NCI-H2081 (cell line): ENCODE data around the gene ATOSA.

ENCODE experiments used
- DNase-seq, 2 experiments: peaks; one replicate each; lab custom pipeline; 2025; lab: John Stamatoyannopoulos, UW

Gene ATOSA

GRCh38 chr15:52651868-52652267, 27.3 kb downstream of the ATOSA start:
- DNase-seq = peak; percentile 83 to 96

- no peak for DNase-seq
These were observed 28.1 kb downstream of the ATOSA start for GRCh38 chr15:52651114-52651513.

DNA sequence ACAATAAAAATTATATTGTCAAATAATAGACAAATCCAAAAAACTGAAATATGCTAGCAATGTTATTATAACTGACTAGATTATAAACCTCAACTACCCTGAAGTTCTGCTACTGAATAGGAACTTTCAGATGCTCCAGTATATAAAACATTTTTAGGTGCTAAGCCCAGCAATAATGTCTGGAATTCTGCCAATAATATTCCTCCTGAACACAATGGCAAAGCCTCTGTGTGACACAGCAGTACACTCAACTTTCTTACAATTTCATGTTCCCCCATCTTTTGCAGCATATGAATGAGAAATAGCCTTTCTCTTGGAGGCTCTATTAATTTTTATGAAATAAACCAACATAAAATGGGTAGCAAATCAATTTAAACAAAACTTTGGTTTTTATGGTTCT, 29.5 kb downstream of the ATOSA start:
- peak in 1 of 2 experiments; percentile 57 for DNase-seq

DNA sequence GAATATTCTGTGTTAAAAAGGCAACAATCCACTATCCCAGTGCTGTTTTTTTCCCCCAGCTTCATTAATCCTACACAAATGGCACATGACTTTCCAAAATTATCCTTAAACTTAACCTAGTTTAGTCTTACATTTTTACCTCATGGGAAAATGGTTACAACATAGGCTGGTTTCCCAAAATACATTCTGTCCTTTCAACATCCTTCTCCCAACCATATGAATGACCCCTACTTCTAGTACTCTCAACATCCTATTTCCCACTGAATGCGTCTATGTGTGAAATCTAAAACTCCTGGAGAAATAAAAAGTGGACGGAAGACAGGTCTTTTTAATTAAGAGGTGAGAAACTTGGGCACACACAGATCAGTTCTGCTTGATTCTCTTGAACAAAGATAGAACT, 33.3 kb downstream of the ATOSA start:
- DNase-seq = no peak

GRCh38 chr15:52642386-52643361, 36.5 kb downstream of the ATOSA start:
- DNase-seq = no peak

GRCh38 chr15:52636459-52636858, 42.7 kb downstream of the ATOSA start:
- DNase-seq = no peak

DNA sequence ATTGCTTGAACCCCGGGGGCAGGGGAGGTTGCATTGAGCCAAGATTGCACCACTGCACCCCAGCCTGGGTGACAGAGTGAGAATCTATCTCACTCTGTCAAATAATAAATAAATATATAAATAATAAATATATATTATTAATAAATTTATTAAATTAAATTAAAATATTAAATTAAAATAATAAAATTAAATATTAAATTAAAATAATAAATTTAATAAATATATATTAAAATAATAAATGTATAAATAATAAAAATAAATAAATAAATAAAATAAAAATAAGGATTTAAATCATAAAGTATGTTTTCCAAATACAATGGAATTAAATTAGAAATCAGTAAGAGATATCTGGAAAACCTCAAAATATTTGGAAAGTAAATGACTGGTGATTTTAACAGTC, 43.3 kb downstream of the ATOSA start:
- DNase-seq = no peak
